Uterus (tissue), 2 donors: Measurements from ENCODE around the gene ALDH3A2.

Experiments
- CTCF ChIP-seq, 4 experiments: fragments of 200-600 bp in 2 of 4; fragments of 450-650 bp in 2 of 4; sonication (generic) in 2 of 4; IDR thresholded peaks; one replicate each; pipeline ENCODE4 v1.5.1; 2016 to 2019; ENCODE audit warnings: antibody characterized with exemption in 4 of 4, mild to moderate bottlenecking in 2 of 4, moderate library complexity in 1 of 4
- POLR2A ChIP-seq, 2 donors: fragments of 450-650 bp; IDR thresholded peaks; one replicate each; pipeline ENCODE4 v1.6.1; 2016; ENCODE audit warnings: antibody characterized with exemption in 2 of 2, mild to moderate bottlenecking in 1 of 2, moderate library complexity in 1 of 2

- TF ChIP-seq CTCF (IDR thresholded peaks at IDR 0.05) (no peak), POLR2A (IDR thresholded peaks at IDR 0.05) (no peak)
Measured at GRCh38 chr17:19670908-19671307, 22.4 kb downstream of the ALDH3A2 start.
